Muscle of leg (tissue), 11 donors: ENCODE results near the gene DIABLO. TPM values are rescaled to one million over a fixed set of nuclear protein-coding genes. Genes with fewer than 3 reads are reported as not detected.

Source experiments
- DNase-seq: peaks from one replicate; pipeline ENCODE4 v3.0.0; 2013
- H3K27ac ChIP-seq: one replicate; pipeline ENCODE4 v1.5.1; 2013; ENCODE audit warnings: mild to moderate bottlenecking, low read length, control low read depth
- H3K27me3 ChIP-seq: one replicate; pipeline ENCODE4 v1.6.1; 2013; ENCODE audit warnings: low read length; ENCODE audit not compliant: control insufficient read depth, insufficient read depth
- H3K36me3 ChIP-seq: one replicate; pipeline ENCODE4 v1.6.1; 2013; ENCODE audit warnings: low read length; ENCODE audit not compliant: control insufficient read depth, insufficient read depth
- H3K4me1 ChIP-seq: one replicate; pipeline ENCODE4 v1.6.1; 2013; ENCODE audit warnings: low read length; ENCODE audit not compliant: control insufficient read depth, insufficient read depth
- H3K4me3 ChIP-seq: one replicate; pipeline ENCODE4 v1.5.1; 2013; ENCODE audit warnings: low read length, control low read depth
- H3K9me3 ChIP-seq: replicated peaks from 2 replicates; pipeline ENCODE4 v1.6.1; 2013; ENCODE audit warnings: low read depth, low read length; ENCODE audit not compliant: control insufficient read depth
- WGBS: methylation state at CpG from one replicate; pipeline ENCODE4 v1.1.5; 2013; ENCODE audit warnings: missing lambda C conversion rate; ENCODE audit not compliant: insufficient coverage; 5-methylcytosine and 5-hydroxymethylcytosine counted together
- polyA plus RNA-seq, 8 donors: library from polyadenylated mRNA; unstranded; fragments of 120-200 nt; gene quantifications; one replicate each; pipeline versions ENCODE4 v1.2.1 to v1.2.3, GENCODE V29; 2013; ENCODE audit warnings: inconsistent platforms in 1 of 8, low replicate concordance in 1 of 8; ENCODE audit not compliant: insufficient read length in 8 of 8, insufficient read depth in 1 of 8
- total RNA-seq: library from RNA; stranded (reverse); fragments of 120-200 nt; gene quantifications from one replicate; pipeline ENCODE4 v1.2.4, GENCODE V29; 2013

DIABLO gene
- total and polyA plus RNA-seq, 9 donors, result 31.4 to 44.0 (median 36.5) TPM

DNA sequence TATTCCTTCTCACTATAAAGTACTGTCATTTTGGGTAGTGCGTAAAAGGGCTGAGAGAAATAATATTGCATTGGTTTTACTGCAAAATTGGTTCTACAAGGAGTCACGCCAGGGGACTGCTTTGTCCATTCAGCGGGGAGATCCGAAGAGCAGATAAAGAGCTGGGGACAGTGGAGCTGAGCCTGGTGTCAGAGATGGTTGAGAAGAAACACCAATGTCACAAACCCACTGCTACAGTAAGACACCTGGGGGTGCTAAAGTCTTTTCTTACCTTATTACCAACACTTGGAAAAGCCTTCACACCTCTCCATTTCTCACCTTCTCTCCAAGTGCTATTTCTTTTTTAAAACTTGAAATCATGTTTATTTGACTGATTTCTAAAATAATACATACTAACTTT, 66.0 kb downstream of the DIABLO start:
- Histone ChIP-seq H3K36me3 (no peaks in the 10 kb centered on the region), H3K9me3 (no peaks in the 10 kb centered on the region), H3K4me1 (no peaks in the 10 kb centered on the region), H3K27me3 (no peaks in the 10 kb centered on the region), H3K4me3 (no peak overlapping the region), H3K27ac (no peak overlapping the region)
- DNase-seq, result no peak
- WGBS, result no CpG with 5 or more reads among the region's 4 CpGs

DNA sequence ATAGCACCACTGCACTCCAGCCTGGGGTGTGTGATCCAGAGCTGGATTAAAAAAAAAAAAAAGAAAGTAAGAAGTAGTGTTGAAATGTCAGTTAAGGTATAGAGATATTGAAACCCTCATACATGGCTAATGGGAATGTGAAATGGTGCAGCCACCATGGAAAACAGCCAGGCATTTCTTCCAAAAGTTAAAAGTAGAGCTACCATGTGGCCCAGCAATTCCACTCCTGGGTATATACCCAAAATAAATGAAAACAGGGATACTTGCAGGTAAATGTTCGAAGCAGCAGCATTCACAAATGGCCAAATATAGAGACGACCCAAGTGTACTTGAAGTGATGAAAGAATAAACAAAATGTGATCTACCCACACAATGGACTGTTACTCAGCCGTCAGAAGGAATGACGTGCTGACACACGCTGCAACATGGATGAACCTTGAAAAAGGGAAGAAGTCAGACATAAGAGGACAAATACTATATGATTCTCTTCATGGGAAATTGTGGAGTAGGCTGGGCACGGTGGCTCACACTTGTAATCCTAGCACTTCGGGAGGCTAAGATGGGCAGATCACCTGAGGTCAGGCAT, 67.1 kb downstream of the DIABLO start:
- no peak for DNase-seq
- Histone ChIP-seq H3K4me1 (no peaks in the 10 kb centered on the region), H3K4me3 (no peak overlapping the region), H3K27ac (no peak overlapping the region), H3K9me3 (no peaks in the 10 kb centered on the region), H3K36me3 (no peaks in the 10 kb centered on the region), H3K27me3 (no peaks in the 10 kb centered on the region)
- 86% methylated on average over 4 of the region's 7 CpGs for WGBS

Other genes starting within 250 kb of the DIABLO start
- 7.8 TPM for gene BCL7A, start 204.2 kb downstream of the DIABLO start, total RNA-seq
- gene BCL7A, start 204.2 kb downstream of the DIABLO start, polyA plus RNA-seq, result 10 to 100 TPM; 11.0 to 20.2 (median 16.5) TPM
- gene MLXIP, start 147.3 kb downstream of the DIABLO start, total RNA-seq, result 12.6 TPM
- gene MLXIP, start 147.3 kb downstream of the DIABLO start, polyA plus RNA-seq, result 10 to 100 TPM; 19.2 to 34.0 (median 29.2) TPM
- not detected for gene IL31, start 51.8 kb downstream of the DIABLO start, total RNA-seq
- not detected for gene IL31, start 51.8 kb downstream of the DIABLO start, polyA plus RNA-seq
- 0.18 TPM for gene LRRC43, start 42.9 kb downstream of the DIABLO start, total RNA-seq
- under 1 TPM; 0.20 to 0.74 (median 0.37) TPM for gene LRRC43, start 42.9 kb downstream of the DIABLO start, polyA plus RNA-seq
- 0.04 TPM for gene B3GNT4, start 22.3 kb downstream of the DIABLO start, total RNA-seq
- under 1 TPM; 0.09 to 0.88 (median 0.38) TPM for gene B3GNT4, start 22.3 kb downstream of the DIABLO start, polyA plus RNA-seq
- gene VPS33A, start 40.4 kb upstream of the DIABLO start, total RNA-seq, result 14.0 TPM
- gene VPS33A, start 40.4 kb upstream of the DIABLO start, polyA plus RNA-seq, result 10 to 100 TPM in 7 of 8 donors, 1 to 10 TPM in 1; 9.0 to 14.4 (median 11.7) TPM
- gene CLIP1, start 196.6 kb upstream of the DIABLO start, total RNA-seq, result 19.8 TPM
- 10 to 100 TPM; 16.6 to 28.3 (median 20.7) TPM for gene CLIP1, start 196.6 kb upstream of the DIABLO start, polyA plus RNA-seq